ENCODE measurements around the gene ASPG.

Gene ASPG

DNA sequence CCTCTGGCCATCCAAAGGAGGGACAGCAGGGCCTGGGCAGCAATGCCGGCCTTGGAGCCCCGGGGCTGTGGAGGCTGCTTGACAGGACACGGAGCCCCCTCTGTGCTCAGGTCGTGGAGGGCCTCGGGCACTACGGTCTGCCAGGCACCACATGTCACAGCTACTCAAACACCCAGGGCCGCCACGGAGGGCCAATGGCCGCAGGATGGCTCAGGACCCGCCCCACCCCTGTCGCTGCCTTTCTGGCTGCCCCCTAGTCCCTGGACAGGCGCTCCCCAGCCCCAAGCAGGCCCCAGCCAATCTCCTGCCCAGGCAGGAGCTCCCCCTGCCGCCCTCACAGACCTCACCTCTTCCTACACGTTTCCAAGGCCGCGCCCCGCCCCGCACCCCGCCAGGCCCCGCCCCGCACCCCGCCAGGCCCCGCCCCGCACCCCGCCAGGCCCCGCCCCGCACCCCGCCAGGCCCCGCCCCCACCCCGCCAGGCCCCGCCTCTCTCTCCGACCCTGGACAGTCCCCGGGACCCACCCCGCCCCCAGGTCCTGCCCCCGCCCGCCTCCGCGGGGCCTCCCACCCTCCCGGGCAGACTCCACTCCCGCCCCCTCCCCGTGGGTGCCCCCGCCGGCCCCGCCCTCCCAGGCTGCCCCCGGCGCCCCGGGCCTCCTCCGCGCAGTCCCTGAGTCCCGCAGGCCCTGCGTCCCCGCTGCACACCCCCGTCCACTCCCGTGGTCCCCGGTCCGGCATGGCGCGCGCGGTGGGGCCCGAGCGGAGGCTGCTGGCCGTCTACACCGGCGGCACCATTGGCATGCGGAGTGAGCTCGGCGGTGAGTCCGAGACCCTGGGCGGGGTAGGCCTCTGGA lies at the start of gene ASPG:
TSS of gene ASPG (plus strand) at position 669 of the 857 bp plus-strand sequence. CDS start at position 740, 71 bp downstream.
- FAIRE-seq, result no peak

GRCh38 chr14:104036212-104036611 lies 49.3 kb upstream of the ASPG start:
- FAIRE-seq, result no peak

DNA sequence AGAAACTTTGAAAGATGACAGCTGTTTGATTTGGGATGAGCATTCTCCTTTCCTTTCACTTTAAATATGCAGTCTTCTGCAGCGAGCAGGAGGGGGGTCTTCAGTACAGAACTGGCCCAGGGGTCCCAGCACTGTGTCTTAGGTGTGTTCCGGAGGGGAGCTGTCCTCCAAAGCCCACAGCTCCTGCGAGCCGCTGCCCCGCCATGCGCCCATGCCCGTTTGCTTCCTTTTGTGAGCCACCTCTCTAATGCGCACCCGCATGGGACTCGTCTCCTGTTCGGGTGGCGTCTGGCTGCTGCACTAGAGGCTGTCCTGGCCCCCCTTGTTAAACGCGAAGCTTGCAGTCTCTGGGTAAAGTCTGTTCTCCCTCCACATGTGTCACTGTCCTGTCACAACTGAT lies 48.4 kb upstream of the ASPG start:
- no peak for FAIRE-seq

DNA sequence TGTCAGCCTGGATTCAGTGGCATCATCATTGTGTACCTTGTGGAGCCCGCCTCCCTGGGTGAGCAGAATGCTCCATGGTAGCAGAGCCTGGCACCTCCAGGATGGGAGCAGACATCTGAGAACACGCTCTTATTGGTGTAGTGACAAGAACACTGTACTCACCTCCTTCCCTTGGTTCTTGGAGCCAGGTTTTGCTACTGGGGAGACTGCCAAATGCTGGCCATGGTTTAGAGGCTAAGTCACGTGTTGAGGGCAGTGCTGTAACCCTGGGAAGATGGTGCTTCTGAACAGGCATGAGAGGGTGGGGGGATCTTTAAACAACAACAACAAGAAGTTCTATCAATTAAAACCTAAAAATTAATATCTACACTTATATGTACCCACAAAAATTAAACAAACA lies 47.6 kb upstream of the ASPG start:
- no peak for FAIRE-seq

GRCh38 chr14:104039214-104039613 lies 46.3 kb upstream of the ASPG start:
- FAIRE-seq, result no peak

DNA sequence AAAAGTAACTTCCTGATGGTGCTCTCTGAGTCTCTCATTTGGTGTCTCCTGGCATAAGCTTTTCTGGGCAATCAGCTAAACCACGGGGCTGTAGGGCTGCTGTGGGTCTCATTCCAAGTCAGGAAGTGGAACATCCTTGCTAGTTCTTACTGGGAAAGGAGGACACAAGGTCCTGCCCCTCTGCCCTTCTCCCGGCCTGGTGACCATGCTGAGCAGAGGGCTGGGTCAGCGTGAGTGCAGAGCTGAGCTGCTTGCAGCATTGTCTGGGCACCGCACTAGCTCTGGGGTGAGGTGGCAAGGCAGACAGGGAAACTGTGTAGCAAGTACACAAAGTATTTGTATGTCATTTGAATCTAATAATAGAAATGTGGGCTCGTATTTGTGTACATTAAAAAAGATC lies 45.0 kb upstream of the ASPG start:
- no peak for FAIRE-seq

DNA sequence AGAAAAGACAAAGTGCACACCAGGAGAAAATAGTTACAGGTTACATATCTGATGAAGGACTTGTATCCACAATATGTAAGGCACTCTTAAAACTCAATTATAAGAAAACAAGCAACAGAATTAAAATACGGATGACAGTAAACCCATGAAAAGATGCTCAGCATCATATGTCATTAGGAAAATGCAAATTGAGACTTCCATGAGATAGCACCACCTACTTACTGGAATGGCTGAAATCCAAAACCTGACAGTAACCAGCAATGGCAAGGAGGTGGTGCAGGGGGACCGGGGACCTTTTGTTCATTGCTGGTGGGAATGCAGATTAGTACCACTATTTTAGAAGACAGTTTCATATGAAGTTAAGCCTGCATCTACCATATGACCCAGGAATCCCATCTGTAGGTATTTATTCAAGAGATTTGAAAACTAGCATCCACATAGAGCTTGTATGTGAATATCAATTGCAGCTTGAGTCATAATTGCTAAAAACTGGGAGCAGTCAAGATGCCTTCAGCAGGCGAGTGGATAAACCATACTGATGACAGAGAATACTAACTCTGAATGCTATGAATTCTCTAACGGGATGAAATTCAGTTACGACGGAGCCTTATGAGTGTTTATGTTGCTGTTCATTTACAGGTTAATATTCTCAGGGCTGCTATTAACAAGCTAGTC lies 43.9 kb upstream of the ASPG start:
- no peak for FAIRE-seq

DNA sequence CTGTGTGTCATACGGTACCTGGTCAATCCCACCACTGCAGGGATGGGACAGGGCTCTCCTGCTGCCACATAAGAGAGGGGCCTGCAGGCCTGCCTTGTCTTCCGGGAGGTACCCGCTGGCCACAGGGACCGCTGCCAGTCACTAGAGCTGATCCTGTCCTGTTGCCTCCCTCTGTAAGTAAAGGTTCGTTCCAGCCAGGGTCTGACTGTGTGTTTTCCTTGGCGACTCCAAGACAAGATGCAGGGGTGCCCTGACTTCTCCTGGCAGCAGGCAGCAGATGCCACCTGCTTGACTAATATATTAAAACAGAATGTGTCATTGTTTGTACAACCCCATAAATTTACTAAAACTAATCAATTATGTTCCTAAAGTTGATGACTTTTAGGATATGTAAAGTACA lies 41.5 kb upstream of the ASPG start:
- no peak for FAIRE-seq

- FAIRE-seq, result no peak
Measured at GRCh38 chr14:104047761-104048160, 37.7 kb upstream of the ASPG start.

DNA sequence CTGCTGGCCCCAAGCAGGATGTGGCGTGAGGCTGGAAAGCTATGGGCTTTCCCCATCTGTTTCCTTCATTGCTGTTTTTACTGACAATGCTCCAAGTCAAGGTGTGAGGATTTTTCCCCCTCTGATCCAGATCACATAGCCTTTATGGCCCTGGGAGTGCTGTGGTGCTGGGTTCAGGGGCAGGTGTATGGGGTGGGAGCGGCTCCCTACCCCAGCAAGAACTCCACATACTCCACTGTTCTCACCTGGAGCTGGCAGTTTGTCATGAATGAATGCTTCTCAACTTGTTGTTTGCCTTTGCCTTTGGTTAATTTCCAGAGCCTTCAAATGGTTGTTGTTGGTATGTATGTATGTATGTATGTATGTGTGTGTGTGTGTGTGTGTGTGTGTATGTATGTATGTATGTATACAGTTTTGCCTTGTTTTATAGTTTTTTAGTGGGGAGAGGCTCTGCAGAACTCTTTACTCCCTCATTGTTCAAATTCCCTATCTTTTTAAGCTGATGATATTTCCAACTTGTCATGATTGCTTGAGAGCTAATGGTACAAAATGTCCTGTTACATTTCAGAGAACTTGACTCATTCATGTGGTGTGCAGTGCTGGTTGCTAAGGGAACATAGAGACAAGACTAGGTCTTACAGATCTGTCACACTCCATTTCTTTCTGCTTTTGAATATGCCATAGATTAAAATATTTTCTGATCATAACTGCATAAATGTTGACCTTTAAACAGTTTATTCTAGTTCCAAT lies 36.6 kb upstream of the ASPG start:
- no peak for FAIRE-seq

DNA sequence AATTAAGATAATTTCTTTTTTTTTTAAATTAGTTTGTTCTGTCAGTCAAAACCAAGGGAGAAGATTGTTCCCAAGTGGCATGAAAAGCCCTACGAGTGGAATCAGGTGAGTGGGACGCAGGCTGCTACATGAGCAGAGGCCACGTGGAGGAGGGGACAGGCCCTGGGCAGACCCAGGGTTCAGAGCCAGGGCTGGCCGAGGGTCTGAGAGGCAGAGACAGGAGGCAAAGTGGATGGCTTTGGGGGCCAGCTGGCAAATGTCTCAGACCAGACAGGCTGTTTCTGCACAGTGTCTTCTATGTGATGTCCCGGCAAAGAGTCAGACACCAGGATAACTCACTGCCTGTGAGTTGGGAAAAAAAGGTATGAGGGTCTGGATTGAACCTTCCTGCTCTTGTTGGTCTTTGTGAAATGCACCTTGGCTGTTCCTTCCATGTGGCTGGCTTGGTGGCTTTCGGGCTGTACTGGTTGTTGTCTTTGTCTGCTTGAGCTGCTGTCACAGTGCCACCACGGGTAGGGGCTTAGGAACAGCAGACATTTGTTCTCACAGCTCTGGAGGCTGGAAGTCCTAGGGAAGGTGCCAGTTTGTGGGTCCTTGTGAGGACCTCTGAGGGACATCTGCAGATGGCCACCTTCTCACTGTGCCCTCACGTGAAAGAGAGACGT lies 35.8 kb upstream of the ASPG start:
- no peak for FAIRE-seq

- no peak for FAIRE-seq
Measured at GRCh38 chr14:104051092-104051813, 34.2 kb upstream of the ASPG start.

- no peak for FAIRE-seq
Measured at GRCh38 chr14:104054222-104054905, 31.1 kb upstream of the ASPG start.

- no peak for FAIRE-seq
Measured at GRCh38 chr14:104062281-104062680, 23.2 kb upstream of the ASPG start.

GRCh38 chr14:104064003-104064402 lies 21.5 kb upstream of the ASPG start:
- FAIRE-seq, result no peak

- FAIRE-seq, result no peak
Measured at GRCh38 chr14:104066279-104066678, 19.2 kb upstream of the ASPG start.

DNA sequence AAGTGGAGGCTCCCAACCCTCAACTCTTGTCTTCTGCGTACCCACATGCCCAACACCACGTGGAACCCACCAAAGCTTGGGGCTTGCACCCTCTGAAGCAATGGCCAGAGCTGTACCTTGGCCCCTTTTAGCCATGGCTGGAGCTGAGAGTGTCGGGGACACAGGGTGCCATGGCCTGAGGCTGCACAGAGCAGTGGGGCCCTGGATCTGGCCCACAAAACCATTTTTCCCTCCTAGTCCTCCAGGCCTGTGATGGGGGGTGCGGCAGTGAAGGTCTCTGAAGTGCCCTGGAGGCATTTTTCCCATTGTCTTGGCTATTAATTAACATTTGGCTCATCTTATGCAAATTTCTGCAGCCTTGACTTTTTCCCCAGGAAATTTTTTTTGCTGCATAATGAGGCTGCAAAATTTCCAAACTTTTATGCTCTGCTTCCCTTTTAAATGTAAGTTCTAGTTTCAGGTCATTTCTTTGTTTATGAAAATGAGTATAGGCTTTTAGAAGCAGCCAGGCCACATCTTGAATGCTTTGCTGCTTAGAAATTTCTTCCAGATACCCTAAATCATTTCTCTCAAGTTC lies 18.7 kb upstream of the ASPG start:
- no peak for FAIRE-seq

- FAIRE-seq, result no peak
Measured at GRCh38 chr14:104069541-104069940, 16.0 kb upstream of the ASPG start.

- FAIRE-seq, result no peak
Measured at GRCh38 chr14:104072586-104072985, 12.9 kb upstream of the ASPG start.

DNA sequence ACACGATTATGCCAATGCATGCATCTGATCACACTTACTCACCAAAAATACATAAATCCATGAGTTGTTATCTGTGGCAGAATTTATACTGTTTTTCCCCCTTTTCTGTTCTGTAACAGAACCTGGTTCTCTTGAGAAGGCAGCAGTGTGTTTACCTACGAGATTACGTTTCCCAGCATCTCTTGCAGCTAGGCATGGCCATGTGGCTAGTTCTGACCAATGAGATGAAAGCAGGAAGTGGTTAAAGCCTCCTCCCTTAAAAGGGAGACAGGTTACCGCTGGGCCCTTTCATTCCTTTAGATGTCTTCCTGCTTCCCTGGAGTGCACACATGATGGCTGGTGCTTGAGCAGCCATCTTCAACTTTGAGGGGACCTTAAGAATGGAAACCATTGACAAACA lies 11.7 kb upstream of the ASPG start:
- no peak for FAIRE-seq

GRCh38 chr14:104075530-104076151 lies 9.9 kb upstream of the ASPG start:
- FAIRE-seq, result no peak
